GM12878 (cell line): Measurements from ENCODE around the gene LIMS2.

ENCODE experiments used
- ATF7 ChIP-seq: fragments of 450-650 bp; IDR thresholded peaks from 2 replicates; pipeline ENCODE4 v1.6.1; 2016; ENCODE audit warnings: low read depth, mild to moderate bottlenecking
- BMI1 ChIP-seq: fragments of 450-650 bp; IDR thresholded peaks from 2 replicates; pipeline ENCODE4 v1.6.1; 2016; ENCODE audit warnings: mild to moderate bottlenecking, moderate library complexity, borderline replicate concordance
- BRCA1 ChIP-seq: IDR thresholded peaks from 2 replicates; pipeline ENCODE4 v1.6.1; 2011; ENCODE audit warnings: low read depth, low read length, improper control_type of control experiment
- IKZF1 ChIP-seq: fragments of 450-650 bp; conservative IDR thresholded peaks from 2 replicates; pipeline ENCODE4 v1.6.1; 2017; ENCODE audit warnings: antibody characterized with exemption, mild to moderate bottlenecking
- KDM1A ChIP-seq: fragments of 200-600 bp; sonication (generic); IDR thresholded peaks from 2 replicates; pipeline ENCODE4 v1.6.1; 2016; ENCODE audit warnings: borderline replicate concordance
- POLR2A ChIP-seq: IDR thresholded peaks from 2 replicates; pipeline ENCODE4 v1.6.1; 2011; ENCODE audit warnings: low read depth, mild to moderate bottlenecking, low read length
- POLR2AphosphoS5 ChIP-seq: IDR thresholded peaks from 2 replicates; pipeline ENCODE4 v1.6.1; 2011; ENCODE audit warnings: mild to moderate bottlenecking, low read length, inconsistent platforms
- RCOR1 ChIP-seq: conservative IDR thresholded peaks from 2 replicates; pipeline ENCODE4 v1.6.1; 2012; ENCODE audit warnings: low read depth, low read length, improper control_type of control experiment
- RFX5 ChIP-seq: IDR thresholded peaks from 2 replicates; pipeline ENCODE4 v1.6.1; 2011; ENCODE audit warnings: low read depth, low read length, improper control_type of control experiment
- TBL1XR1 ChIP-seq: IDR thresholded peaks from 2 replicates; pipeline ENCODE4 v1.6.1; 2012; ENCODE audit warnings: low read depth, low read length, improper control_type of control experiment
- ZNF384 ChIP-seq: IDR thresholded peaks from 2 replicates; pipeline ENCODE4 v1.6.1; 2012; ENCODE audit warnings: low read depth, mild to moderate bottlenecking, low read length, improper control_type of control experiment, borderline replicate concordance
- ZZZ3 ChIP-seq: IDR thresholded peaks from 2 replicates; pipeline ENCODE4 v1.6.1; 2011; ENCODE audit warnings: low read depth; ENCODE audit not compliant: control insufficient read depth, insufficient read length
- TF ChIP-seq, protein P1 (sequence below), 3 experiments: IDR thresholded peaks in 2 of 3; conservative IDR thresholded peaks in 1 of 3; 2 replicates each; pipeline ENCODE4 v1.5.1; 2011; ENCODE audit warnings: low read depth in 3 of 3, low read length in 3 of 3, mild to moderate bottlenecking in 3 of 3, control low read depth in 2 of 3, moderate library complexity in 2 of 3, inconsistent platforms in 1 of 3, mixed read lengths in 1 of 3; ENCODE audit not compliant: control insufficient read depth in 2 of 3, insufficient read depth in 1 of 3; ENCODE audit errors: extremely low read depth in 1 of 3
- TF ChIP-seq, protein P2 (sequence below): IDR thresholded peaks from 2 replicates; pipeline ENCODE4 v1.6.1; 2011; ENCODE audit warnings: low read depth, mild to moderate bottlenecking, low read length, moderate library complexity, borderline replicate concordance; ENCODE audit errors: extremely low read depth

DNA sequence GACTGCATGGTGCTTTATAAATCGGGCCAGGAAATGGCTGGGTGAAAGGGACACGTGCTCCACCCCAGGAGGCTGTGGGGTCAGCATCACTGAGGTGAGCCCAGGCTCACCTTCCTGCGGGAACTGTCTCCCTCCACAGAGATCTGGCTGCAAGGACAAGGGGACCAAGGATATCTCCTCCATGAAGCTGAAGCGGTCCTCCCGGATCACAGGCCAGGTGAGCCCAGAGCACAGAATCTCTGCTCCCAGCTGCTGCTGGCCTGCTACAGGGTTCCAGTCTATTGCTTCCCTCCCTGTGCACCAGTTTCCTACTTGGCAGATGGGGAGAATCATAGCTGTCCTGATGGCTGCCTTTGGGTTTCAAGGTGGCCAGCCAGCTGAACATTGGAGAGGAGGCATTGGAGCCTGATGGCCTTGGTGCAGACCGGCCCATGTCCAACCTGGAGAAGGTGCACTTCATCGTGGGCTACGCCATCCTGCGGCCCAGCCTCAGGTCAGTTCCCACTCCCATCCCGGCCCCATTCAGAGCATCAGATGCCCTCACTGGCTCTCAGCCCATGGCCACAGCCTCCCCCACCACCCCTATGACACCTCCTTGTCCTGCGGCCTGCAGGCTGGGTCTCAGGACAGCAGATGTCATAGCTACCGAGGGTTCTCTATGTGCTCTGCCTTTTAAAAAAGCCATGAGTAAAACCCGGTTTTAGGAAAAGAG is 63.1 kb downstream of the LIMS2 start:
- TF ChIP-seq RFX5 (no peak), IKZF1 (no peak), TBL1XR1 (no peak), BRCA1 (no peak), ATF7 (no peak), POLR2A (no peak), POLR2AphosphoS5 (no peak), BMI1 (no peak), KDM1A (no peak), ZZZ3 (no peak), ZNF384 (no peak), RCOR1 (no peak)
- TF ChIP-seq, protein P1, sequence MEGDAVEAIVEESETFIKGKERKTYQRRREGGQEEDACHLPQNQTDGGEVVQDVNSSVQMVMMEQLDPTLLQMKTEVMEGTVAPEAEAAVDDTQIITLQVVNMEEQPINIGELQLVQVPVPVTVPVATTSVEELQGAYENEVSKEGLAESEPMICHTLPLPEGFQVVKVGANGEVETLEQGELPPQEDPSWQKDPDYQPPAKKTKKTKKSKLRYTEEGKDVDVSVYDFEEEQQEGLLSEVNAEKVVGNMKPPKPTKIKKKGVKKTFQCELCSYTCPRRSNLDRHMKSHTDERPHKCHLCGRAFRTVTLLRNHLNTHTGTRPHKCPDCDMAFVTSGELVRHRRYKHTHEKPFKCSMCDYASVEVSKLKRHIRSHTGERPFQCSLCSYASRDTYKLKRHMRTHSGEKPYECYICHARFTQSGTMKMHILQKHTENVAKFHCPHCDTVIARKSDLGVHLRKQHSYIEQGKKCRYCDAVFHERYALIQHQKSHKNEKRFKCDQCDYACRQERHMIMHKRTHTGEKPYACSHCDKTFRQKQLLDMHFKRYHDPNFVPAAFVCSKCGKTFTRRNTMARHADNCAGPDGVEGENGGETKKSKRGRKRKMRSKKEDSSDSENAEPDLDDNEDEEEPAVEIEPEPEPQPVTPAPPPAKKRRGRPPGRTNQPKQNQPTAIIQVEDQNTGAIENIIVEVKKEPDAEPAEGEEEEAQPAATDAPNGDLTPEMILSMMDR (IDR thresholded peaks at IDR 0.05 in 2 of 3, conservative IDR thresholded peaks at IDR 0.05 in 1 of 3; ENCODE audit: control insufficient read depth in 2 of 3, extremely low read depth in 1 of 3, insufficient read depth in 1 of 3, low read depth in 3 of 3, low read length in 3 of 3) = no peak
- TF ChIP-seq, protein P2, sequence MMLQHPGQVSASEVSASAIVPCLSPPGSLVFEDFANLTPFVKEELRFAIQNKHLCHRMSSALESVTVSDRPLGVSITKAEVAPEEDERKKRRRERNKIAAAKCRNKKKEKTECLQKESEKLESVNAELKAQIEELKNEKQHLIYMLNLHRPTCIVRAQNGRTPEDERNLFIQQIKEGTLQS = no peak
